ENCODE results near the gene PSMD6.

The PSMD6 gene

GRCh38 chr3:64008017-64008416, 15.3 kb downstream of the PSMD6 start:
- no peak for DNase-seq

- DNase-seq: no peak
These were observed 19.7 kb downstream of the PSMD6 start for GRCh38 chr3:64003589-64003988.

- no peak for DNase-seq
These were observed 21.1 kb downstream of the PSMD6 start for GRCh38 chr3:64002233-64002632.

- DNase-seq: no peak
These were observed 22.7 kb downstream of the PSMD6 start for GRCh38 chr3:64000453-64001055.

- no peak for DNase-seq
These were observed 24.2 kb downstream of the PSMD6 start for GRCh38 chr3:63998852-63999754.

- DNase-seq: no peak
These were observed 28.2 kb downstream of the PSMD6 start for GRCh38 chr3:63995086-63995485.

- no peak for DNase-seq
These were observed 29.6 kb downstream of the PSMD6 start for GRCh38 chr3:63993653-63994079.

GRCh38 chr3:63992516-63993209, 30.6 kb downstream of the PSMD6 start:
- no peak for DNase-seq

- DNase-seq: no peak
These were observed 31.6 kb downstream of the PSMD6 start for GRCh38 chr3:63991666-63992065.

- DNase-seq: no peak
These were observed 32.6 kb downstream of the PSMD6 start for GRCh38 chr3:63990733-63991132.

- DNase-seq: no peak
These were observed 33.1 kb downstream of the PSMD6 start for GRCh38 chr3:63990204-63990603.

- DNase-seq: no peak
These were observed 34.4 kb downstream of the PSMD6 start for GRCh38 chr3:63988943-63989342.

GRCh38 chr3:63986831-63987230, 36.5 kb downstream of the PSMD6 start:
- DNase-seq: no peak

GRCh38 chr3:63986146-63986545, 37.1 kb downstream of the PSMD6 start:
- DNase-seq: no peak

- no peak for DNase-seq
These were observed 38.9 kb downstream of the PSMD6 start for GRCh38 chr3:63984391-63984790.

GRCh38 chr3:63981980-63982379, 41.3 kb downstream of the PSMD6 start:
- DNase-seq: no peak

- DNase-seq: no peak
These were observed 42.3 kb downstream of the PSMD6 start for GRCh38 chr3:63980830-63981498.

- DNase-seq: no peak
These were observed 43.3 kb downstream of the PSMD6 start for GRCh38 chr3:63980019-63980418.

- no peak for DNase-seq
These were observed 44.0 kb downstream of the PSMD6 start for GRCh38 chr3:63979093-63979885.

- no peak for DNase-seq
These were observed 45.4 kb downstream of the PSMD6 start for GRCh38 chr3:63977893-63978292.

GRCh38 chr3:63976872-63977200, 46.5 kb downstream of the PSMD6 start:
- DNase-seq: no peak

- DNase-seq: no peak
These were observed 47.0 kb downstream of the PSMD6 start for GRCh38 chr3:63976161-63976871.

Data from DMS 273 treated with DMSO at 0.1 percent for 48 hours (cell line).